GM15510 (cell line): ENCODE results near the gene CA10.

Source experiments
- POLR2A ChIP-seq: IDR thresholded peaks from 3 replicates; pipeline ENCODE4 v1.6.1; 2011; ENCODE audit warnings: borderline replicate concordance; ENCODE audit not compliant: insufficient read length; ENCODE audit errors: extremely low read depth

CA10 gene

DNA sequence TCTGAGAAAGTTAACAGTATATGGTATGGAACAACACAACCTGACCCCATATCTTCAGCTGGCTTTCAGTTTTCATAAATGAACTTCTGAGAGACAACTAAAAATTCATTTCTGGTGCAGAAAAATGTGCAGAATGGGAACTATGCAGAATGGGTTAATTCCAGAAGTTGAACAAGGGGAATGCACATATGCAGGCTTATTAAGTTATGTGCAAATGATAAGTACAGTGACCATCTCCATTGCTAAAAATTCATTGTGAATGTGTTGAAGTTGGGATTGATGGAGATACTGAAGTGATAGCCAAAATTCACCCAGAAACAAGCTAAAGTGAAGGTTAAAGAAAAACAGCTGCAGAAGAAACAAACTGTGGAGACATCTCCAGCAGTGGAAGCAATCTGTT is 315.8 kb downstream of the CA10 start:
- TF ChIP-seq POLR2A: no peak

DNA sequence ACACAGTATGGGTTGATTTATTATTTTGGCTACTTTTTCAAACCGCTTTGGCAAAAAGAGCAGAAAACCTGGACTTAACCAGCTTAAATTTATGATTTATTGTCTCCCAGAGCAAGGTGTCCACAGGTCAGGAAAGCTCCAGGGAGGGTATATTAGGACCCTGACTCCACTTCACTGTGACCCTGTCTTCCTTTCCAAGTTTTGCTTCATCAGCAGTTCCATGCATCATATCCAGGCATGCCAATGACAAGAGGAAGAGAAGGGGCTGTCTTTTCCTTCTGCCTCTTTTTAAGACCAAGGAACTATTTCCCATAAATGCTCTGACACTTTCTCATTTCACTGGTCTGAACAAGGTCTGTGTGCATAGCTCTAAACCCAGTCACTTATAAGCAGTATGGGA is 316.8 kb downstream of the CA10 start:
- TF ChIP-seq POLR2A: no peak

DNA sequence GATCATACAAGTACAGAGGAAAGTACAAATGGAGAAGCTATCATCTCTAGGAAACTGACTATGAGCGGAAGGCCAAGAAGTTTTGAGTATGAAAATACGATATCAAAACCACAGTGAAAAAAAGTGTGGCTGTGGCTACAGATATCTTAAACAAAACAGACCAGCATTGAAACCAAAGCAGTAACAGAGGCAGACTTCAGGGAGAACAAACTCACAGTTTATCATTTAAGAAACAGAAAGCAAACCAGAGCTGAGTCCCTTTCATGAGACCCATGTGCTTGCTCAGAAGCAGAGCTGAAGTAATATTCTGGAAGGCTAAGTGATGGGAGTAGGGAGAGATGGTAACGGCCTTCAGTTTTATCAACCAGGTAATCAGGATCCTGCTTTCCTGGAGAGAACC is 317.8 kb downstream of the CA10 start:
- no peak for TF ChIP-seq POLR2A

GRCh38 chr17:51833620-51834019 is 324.9 kb downstream of the CA10 start:
- no peak for TF ChIP-seq POLR2A

DNA sequence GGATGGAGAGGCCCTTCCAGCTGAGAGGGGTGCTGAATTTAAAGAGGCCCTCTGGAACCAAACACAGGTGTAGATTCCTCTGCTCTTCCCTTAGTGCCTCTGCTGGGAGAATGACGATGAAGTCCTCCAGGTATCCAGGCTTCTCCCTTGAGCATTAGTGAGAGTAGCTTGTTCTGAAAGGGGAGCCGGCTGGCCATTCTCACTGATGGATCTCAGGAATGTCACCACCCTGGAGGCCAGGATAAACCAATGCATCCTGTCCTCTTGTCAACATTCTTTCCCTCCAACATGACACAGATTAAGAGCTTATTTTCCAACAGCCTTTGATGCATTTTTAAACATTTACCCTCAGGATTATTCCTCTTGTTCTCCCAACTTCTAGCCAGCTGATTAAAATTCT is 325.5 kb downstream of the CA10 start:
- no peak for TF ChIP-seq POLR2A

- TF ChIP-seq POLR2A: no peak
Observed at GRCh38 chr17:51830886-51831285, 327.6 kb downstream of the CA10 start.

DNA sequence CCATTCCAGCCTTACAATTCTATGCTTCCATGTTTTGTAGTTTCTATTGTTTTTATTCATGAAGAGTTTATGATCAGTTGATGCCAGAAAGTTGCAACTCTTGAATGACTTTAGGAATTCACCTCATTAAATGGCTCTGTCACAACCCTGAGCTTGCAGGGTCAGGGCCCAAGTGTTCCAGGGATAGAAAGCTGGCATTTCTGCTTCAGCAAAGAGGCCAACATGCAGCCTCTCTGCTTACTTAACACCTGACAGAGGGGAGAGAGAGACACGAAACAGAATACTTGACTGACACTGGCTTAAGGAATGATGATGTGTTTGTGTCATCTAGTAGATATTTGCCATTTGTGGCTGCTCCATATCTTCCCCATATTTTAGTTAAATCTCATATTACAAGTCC is 328.1 kb downstream of the CA10 start:
- TF ChIP-seq POLR2A: no peak

DNA sequence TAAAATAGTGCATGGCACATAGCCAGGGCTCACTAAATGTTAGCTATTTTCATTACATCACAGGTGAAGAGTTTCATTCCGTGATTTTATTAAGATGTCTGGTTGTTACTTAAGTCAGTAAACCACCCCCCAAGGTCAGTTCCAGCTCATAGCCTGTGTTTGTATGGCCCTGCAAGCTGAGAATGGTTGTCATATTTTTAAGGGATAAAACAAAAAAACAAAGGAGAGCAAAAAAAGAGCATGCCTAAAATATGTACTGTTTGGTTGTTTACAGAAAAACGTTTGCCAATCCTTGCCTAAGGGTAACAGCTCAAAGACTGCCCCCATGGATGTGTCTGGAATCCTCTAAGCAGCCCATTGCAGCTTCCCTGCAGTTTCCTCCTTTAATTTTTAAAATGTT is 329.6 kb downstream of the CA10 start:
- no peak for TF ChIP-seq POLR2A

- TF ChIP-seq POLR2A: no peak
Observed at GRCh38 chr17:51827140-51827539, 331.4 kb downstream of the CA10 start.

GRCh38 chr17:51820766-51821165 is 337.7 kb downstream of the CA10 start:
- no peak for TF ChIP-seq POLR2A

DNA sequence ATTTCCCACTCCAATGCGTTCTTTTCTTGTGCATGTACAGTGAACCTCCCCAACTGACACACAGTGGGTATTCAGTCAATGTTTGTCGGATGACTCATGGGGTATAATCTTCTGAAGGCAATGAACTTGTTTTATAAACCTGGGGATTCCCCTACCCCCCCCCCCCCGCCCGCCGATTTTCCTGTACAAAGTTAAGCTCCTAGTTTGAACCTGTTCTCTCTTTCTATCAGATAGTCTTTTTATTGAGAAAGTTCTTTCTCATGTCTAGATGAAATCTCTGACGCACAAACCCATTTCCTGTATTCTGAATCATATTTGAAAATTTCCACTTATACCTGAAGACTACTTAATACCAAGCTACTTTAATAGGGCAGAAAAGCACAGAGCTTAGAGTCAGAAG is 338.3 kb downstream of the CA10 start:
- TF ChIP-seq POLR2A: no peak

- TF ChIP-seq POLR2A: no peak
Observed at GRCh38 chr17:51819341-51820219, 338.9 kb downstream of the CA10 start.

DNA sequence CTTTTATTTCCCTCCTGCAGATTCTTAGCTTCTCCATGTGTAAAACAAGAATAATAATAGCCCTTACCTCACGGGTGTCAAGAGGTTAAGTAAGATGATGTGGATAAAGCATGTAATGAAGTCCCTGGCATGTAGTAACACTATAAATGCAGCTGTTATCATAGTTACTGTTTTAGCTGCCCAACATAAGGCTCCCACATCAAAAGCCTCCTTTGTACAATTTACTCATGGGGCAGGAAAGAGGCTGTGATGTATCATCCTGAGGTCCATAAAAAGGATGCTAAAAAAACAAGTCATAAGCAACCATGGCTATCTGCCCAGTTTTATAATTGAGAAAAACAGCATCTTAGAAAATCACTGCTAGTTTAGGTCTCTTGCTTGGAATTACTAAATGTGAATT is 339.7 kb downstream of the CA10 start:
- TF ChIP-seq POLR2A: no peak

- TF ChIP-seq POLR2A: no peak
Observed at GRCh38 chr17:51817955-51818354, 340.6 kb downstream of the CA10 start.

GRCh38 chr17:51817117-51817516 is 341.4 kb downstream of the CA10 start:
- no peak for TF ChIP-seq POLR2A

DNA sequence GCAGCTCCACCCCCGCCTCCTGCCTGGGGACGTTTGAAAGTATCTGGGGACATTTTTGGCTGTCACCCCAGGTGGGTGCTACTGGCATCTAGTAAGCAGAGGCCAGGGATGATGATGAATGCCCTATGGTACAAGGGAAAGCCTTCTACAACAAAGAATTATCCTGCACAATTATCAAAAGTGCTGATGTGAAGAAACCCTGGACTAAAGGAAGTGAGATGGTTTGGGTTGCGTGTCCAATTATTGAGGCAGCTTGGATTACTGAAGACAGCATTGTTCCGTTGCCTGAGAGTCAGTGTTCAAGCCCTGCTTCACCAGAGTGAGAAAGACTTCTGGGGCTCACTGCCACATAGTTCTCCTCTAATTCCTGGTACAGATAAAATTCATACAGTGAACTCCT is 343.4 kb downstream of the CA10 start:
- no peak for TF ChIP-seq POLR2A
